ENCODE results near the gene MIEF1.

The MIEF1 gene

GRCh38 chr22:39563571-39564428 is 61.7 kb downstream of the MIEF1 start:
- no peak for DNase-seq

- DNase-seq = no peak
Measured at GRCh38 chr22:39565414-39565944, 63.4 kb downstream of the MIEF1 start.

- peak in 2 of 5 donors; percentile 32 to 59 for DNase-seq
Measured at GRCh38 chr22:39567135-39567946, 65.3 kb downstream of the MIEF1 start.
